K562 (cell line): ENCODE results near the gene XKR7.

Source experiments
- CHD2 ChIP-seq: IDR thresholded peaks from 2 replicates; pipeline ENCODE4 v1.6.1; 2011; ENCODE audit warnings: low read depth, low read length
- GTF2A2 ChIP-seq: IDR thresholded peaks from 2 replicates; pipeline ENCODE4 v1.6.1; 2016; ENCODE audit warnings: mild to moderate bottlenecking, missing genetic modification characterization, missing compliant biosample characterization
- HDAC2 ChIP-seq: fragments of 450-650 bp; IDR thresholded peaks from 2 replicates; pipeline ENCODE4 v1.6.1; 2016; ENCODE audit warnings: mild to moderate bottlenecking
- MECOM ChIP-seq: fragments of 250-450 bp; sonication (Bioruptor Pico); IDR thresholded peaks from 2 replicates; pipeline ENCODE4 v1.8.0; 2022; ENCODE audit warnings: inconsistent platforms
- MEF2D ChIP-seq: conservative IDR thresholded peaks from 2 replicates; pipeline ENCODE4 v1.6.1; 2016; ENCODE audit warnings: low read depth, missing genetic modification characterization, missing compliant biosample characterization
- PRPF4 ChIP-seq: fragments of 200-400 bp; formaldehyde crosslinking; IDR thresholded peaks from one replicate; pipeline ENCODE4 v1.6.1; 2017; ENCODE audit warnings: low read length, low read depth, mild to moderate bottlenecking; ENCODE audit not compliant: insufficient read depth, poor library complexity, severe bottlenecking
- PTRF ChIP-seq: fragments of 450-650 bp; IDR thresholded peaks from 2 replicates; pipeline ENCODE4 v1.6.1; 2016; ENCODE audit warnings: mild to moderate bottlenecking, missing genetic modification characterization, missing compliant biosample characterization
- SRF ChIP-seq, 2 experiments: fragments of 250-450, 450-650 bp in 1 of 2; sonication (Bioruptor Pico) in 1 of 2; sonication (generic) in 1 of 2; formaldehyde crosslinking; IDR thresholded peaks; 2 replicates each; pipeline versions ENCODE4 v1.5.0 to v1.5.1; 2020 to 2022; ENCODE audit warnings: mild to moderate bottlenecking in 1 of 2, missing genetic modification reagents in 1 of 2
- TF ChIP-seq, protein P1 (sequence below), 3 experiments: IDR thresholded peaks in 2 of 3; conservative IDR thresholded peaks in 1 of 3; 2 replicates each; pipeline ENCODE4 v1.5.1; 2011 to 2012; ENCODE audit warnings: low read length in 3 of 3, mild to moderate bottlenecking in 3 of 3, control low read depth in 2 of 3, improper control_type of control experiment in 1 of 3, inconsistent platforms in 1 of 3, low read depth in 1 of 3, mixed read lengths in 1 of 3, moderate library complexity in 1 of 3; ENCODE audit not compliant: insufficient read depth in 2 of 3
- TF ChIP-seq, protein P2 (sequence below), 2 experiments: fragments of 450-650 bp in 1 of 2; sonication (generic) in 1 of 2; formaldehyde crosslinking in 1 of 2; IDR thresholded peaks in 1 of 2; conservative IDR thresholded peaks in 1 of 2; 2 replicates each; pipeline versions ENCODE4 v1.6.1 to v1.8.1; 2016 to 2023; ENCODE audit warnings: mild to moderate bottlenecking in 2 of 2, moderate library complexity in 2 of 2, inconsistent platforms in 1 of 2, missing genetic modification reagents in 1 of 2

DNA sequence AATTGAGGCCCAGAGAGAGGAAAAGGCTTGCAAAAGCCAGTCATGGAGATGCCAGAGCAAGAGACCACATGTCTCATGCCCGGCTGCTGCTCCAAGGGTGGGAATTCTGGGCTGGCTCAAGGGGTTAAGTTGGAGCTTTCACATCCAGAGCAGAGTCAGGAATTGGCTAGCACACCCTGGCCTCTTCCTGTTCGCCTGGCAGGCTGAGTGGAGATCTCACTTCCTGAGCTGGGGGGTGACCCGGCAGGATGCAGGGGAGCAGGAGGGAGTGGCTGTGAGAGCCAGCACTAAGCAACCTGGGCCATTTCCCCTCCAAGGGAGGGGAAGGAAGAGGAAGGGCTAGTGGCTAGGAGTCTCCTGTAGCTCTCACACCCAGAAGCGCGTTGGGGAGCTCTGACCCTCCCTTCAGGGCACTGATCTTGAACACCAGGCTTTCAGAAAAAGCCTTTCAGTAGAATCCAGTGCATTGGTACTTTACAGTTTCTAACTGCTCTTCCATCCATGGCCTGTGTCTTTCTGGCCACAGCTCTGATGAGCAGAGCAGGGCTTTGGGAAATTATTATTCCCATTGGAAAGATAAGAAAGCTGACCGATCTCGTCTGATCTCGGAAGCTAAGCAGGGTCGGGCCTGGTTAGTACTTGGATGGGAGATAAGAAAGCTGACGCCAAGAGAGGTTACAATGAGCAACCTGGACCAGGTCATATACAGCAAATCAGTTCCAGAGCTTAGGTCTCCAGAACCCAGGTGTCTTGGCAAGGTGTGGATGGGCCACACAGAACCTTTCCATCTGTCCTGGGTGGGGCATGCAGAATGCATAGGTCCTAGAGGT, 40.1 kb downstream of the XKR7 start:
- TF ChIP-seq MECOM (CRISPR knock-in tag) (no peak), MEF2D (tag) (no peak), SRF (CRISPR knock-in tag; IDR thresholded peaks at IDR 0.05) (no peak), PRPF4 (no peak), GTF2A2 (no peak), CHD2 (no peak), HDAC2 (no peak), PTRF (no peak)
- TF ChIP-seq, protein P1, sequence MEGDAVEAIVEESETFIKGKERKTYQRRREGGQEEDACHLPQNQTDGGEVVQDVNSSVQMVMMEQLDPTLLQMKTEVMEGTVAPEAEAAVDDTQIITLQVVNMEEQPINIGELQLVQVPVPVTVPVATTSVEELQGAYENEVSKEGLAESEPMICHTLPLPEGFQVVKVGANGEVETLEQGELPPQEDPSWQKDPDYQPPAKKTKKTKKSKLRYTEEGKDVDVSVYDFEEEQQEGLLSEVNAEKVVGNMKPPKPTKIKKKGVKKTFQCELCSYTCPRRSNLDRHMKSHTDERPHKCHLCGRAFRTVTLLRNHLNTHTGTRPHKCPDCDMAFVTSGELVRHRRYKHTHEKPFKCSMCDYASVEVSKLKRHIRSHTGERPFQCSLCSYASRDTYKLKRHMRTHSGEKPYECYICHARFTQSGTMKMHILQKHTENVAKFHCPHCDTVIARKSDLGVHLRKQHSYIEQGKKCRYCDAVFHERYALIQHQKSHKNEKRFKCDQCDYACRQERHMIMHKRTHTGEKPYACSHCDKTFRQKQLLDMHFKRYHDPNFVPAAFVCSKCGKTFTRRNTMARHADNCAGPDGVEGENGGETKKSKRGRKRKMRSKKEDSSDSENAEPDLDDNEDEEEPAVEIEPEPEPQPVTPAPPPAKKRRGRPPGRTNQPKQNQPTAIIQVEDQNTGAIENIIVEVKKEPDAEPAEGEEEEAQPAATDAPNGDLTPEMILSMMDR (IDR thresholded peaks at IDR 0.05 in 2 of 3, conservative IDR thresholded peaks at IDR 0.05 in 1 of 3; ENCODE audit: insufficient read depth in 2 of 3, low read depth in 1 of 3, low read length in 3 of 3) = no peak
- TF ChIP-seq, protein P2, sequence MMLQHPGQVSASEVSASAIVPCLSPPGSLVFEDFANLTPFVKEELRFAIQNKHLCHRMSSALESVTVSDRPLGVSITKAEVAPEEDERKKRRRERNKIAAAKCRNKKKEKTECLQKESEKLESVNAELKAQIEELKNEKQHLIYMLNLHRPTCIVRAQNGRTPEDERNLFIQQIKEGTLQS (IDR thresholded peaks at IDR 0.05) = no peak
- TF ChIP-seq, protein P2 (CRISPR knock-in tag; conservative IDR thresholded peaks at IDR 0.05) = no peak
